Measurements from ENCODE around the gene RGS14.
A peak's percentile ranks its signal among the peaks of the same experiment; 100 is the strongest.
"Not testable (repeated sequence)": the region's sequence is repeated elsewhere in the genome, so short reads cannot be mapped to it uniquely, and the experiment has no call there.

The RGS14 gene

GRCh38 chr5:177344891-177345290, 12.8 kb upstream of the RGS14 start:
- no peak overlapping the region for H3K4me3 ChIP-seq (ENCODE audit: low read depth, low read length)

- no peak overlapping the region for H3K4me3 ChIP-seq (ENCODE audit: low read depth, low read length)
Measured at GRCh38 chr5:177346820-177347219, 10.9 kb upstream of the RGS14 start.

GRCh38 chr5:177347699-177348098, 10.0 kb upstream of the RGS14 start:
- no peak overlapping the region for H3K4me3 ChIP-seq (ENCODE audit: low read depth, low read length)

- H3K4me3 ChIP-seq (ENCODE audit: low read depth, low read length) = no peak overlapping the region
Measured at GRCh38 chr5:177349362-177349647, 8.4 kb upstream of the RGS14 start.

- no peak overlapping the region for H3K4me3 ChIP-seq (ENCODE audit: low read depth, low read length)
Measured at GRCh38 chr5:177349762-177350161, 8.0 kb upstream of the RGS14 start.

- peak overlapping the region; percentile 99 for H3K4me3 ChIP-seq (ENCODE audit: low read depth, low read length)
Measured at GRCh38 chr5:177350776-177351391, 6.8 kb upstream of the RGS14 start.

GRCh38 chr5:177351392-177352329, 6.1 kb upstream of the RGS14 start, which contains the start of gene LMAN2:
LMAN2 (minus strand) TSS chr5:177351668; CDS start chr5:177351647, 21 bp downstream.
- peak within 1 kb of the TSS; percentile 99 for H3K4me3 ChIP-seq (ENCODE audit: low read depth, low read length)

GRCh38 chr5:177353093-177353492, 4.6 kb upstream of the RGS14 start:
- H3K4me3 ChIP-seq (ENCODE audit: low read depth, low read length) = no peak overlapping the region

- no peak overlapping the region for H3K4me3 ChIP-seq (ENCODE audit: low read depth, low read length)
Measured at GRCh38 chr5:177354256-177354655, 3.5 kb upstream of the RGS14 start.

GRCh38 chr5:177354711-177355110, 3.0 kb upstream of the RGS14 start:
- H3K4me3 ChIP-seq (ENCODE audit: low read depth, low read length) = no peak overlapping the region

- no peak overlapping the region for H3K4me3 ChIP-seq (ENCODE audit: low read depth, low read length)
Measured at GRCh38 chr5:177355162-177355867, 2.4 kb upstream of the RGS14 start.

GRCh38 chr5:177355868-177356168, 1.9 kb upstream of the RGS14 start:
- H3K4me3 ChIP-seq (ENCODE audit: low read depth, low read length) = no peak overlapping the region

GRCh38 chr5:177356746-177357145, 978 bp upstream of the RGS14 start:
- H3K4me3 ChIP-seq (ENCODE audit: low read depth, low read length) = no peak overlapping the region

- H3K4me3 ChIP-seq (ENCODE audit: low read depth, low read length) = no peak overlapping the region
Measured at GRCh38 chr5:177357146-177357458, 622 bp upstream of the RGS14 start.

GRCh38 chr5:177358370-177358819, 671 bp downstream of the RGS14 start:
- no peak overlapping the region for H3K4me3 ChIP-seq (ENCODE audit: low read depth, low read length)

GRCh38 chr5:177359451-177359851, 1.7 kb downstream of the RGS14 start:
- no peak overlapping the region for H3K4me3 ChIP-seq (ENCODE audit: low read depth, low read length)

- no peak overlapping the region for H3K4me3 ChIP-seq (ENCODE audit: low read depth, low read length)
Measured at GRCh38 chr5:177359860-177360259, 2.1 kb downstream of the RGS14 start.

- H3K4me3 ChIP-seq (ENCODE audit: low read depth, low read length) = not testable (repeated sequence)
Measured at GRCh38 chr5:177360740-177361139, 3.0 kb downstream of the RGS14 start.

GRCh38 chr5:177361418-177362291, 3.9 kb downstream of the RGS14 start:
- no peak overlapping the region for H3K4me3 ChIP-seq (ENCODE audit: low read depth, low read length)

GRCh38 chr5:177362292-177362609, 4.5 kb downstream of the RGS14 start:
- no peak overlapping the region for H3K4me3 ChIP-seq (ENCODE audit: low read depth, low read length)
